HFFc6 (cell line): ENCODE measurements around the gene CCDC188. TPM values are rescaled to one million over a fixed set of nuclear protein-coding genes. Genes with fewer than 3 reads are reported as not detected.
A peak's percentile ranks its signal among the peaks of the same experiment; 100 is the strongest.

Experiments used
- DNase-seq: peaks from one replicate; pipeline ENCODE4 v3.0.0-alpha.2; 2018
- H3K27ac Mint-ChIP-seq: 2 replicates; pipeline ENCODE4 v1.8.0; 2020; ENCODE audit warnings: mild to moderate bottlenecking, mixed read lengths
- H3K27me3 Mint-ChIP-seq: 2 replicates; pipeline ENCODE4 v1.8.0; 2021; ENCODE audit warnings: mild to moderate bottlenecking, moderate library complexity, mixed read lengths; ENCODE audit not compliant: insufficient read depth
- H3K36me3 Mint-ChIP-seq: 2 replicates; pipeline ENCODE4 v1.8.0; 2021; ENCODE audit warnings: low read depth, mixed read lengths
- H3K4me1 Mint-ChIP-seq: 2 replicates; pipeline ENCODE4 v1.8.0; 2020; ENCODE audit warnings: low read depth, mixed read lengths
- H3K4me3 Mint-ChIP-seq: 2 replicates; pipeline ENCODE4 v1.8.0; 2020; ENCODE audit warnings: mild to moderate bottlenecking, moderate library complexity, mixed read lengths
- H3K9me3 Mint-ChIP-seq: 2 replicates; pipeline ENCODE4 v1.8.0; 2020; ENCODE audit warnings: mild to moderate bottlenecking, mixed read lengths
- total RNA-seq, 6 experiments: library from RNA; stranded (reverse); fragmentation: NEBNext Ultra II Directional; extraction: Animal tissue kit (Norgen Biotek cat#: 25700); gene quantifications; 2 replicates in 1 of 6; 3 replicates in 5 of 6; pipeline ENCODE4 v1.2.3, GENCODE V29; 2021
- TF ChIP-seq, protein P1 (sequence below): fragments of 200-600 bp; sonication (generic); IDR thresholded peaks from 2 replicates; pipeline ENCODE4 v1.5.0; 2021; ENCODE audit warnings: antibody characterized with exemption, mild to moderate bottlenecking

Gene CCDC188
- total RNA-seq, 6 experiments from 2014 or later, result 0.54 to 3.9 (median 2.8) TPM; not detected in 1

DNA sequence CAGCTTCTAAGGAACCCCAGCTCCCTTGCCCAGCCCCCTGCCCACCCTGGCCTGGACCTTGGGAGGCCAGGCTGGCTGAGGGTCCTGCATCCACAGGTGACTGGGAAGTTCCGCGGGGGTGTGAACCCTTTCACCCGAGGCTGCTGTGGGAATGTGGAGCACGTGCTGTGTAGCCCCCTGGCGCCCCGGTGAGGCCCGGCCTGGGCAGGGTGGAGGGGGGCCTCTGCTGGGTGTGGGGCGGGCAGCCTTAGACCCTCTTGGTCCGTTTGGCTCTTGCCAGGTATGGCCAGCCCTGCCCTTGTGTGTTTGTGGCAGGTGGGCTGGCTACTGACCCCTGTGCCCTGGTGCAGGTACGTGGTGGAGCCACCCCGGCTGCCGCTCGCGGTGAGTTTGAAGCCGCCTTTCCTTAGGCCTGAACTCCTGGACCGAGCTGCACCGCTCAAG, 10.3 kb downstream of the CCDC188 start:
- TF ChIP-seq, protein P1, sequence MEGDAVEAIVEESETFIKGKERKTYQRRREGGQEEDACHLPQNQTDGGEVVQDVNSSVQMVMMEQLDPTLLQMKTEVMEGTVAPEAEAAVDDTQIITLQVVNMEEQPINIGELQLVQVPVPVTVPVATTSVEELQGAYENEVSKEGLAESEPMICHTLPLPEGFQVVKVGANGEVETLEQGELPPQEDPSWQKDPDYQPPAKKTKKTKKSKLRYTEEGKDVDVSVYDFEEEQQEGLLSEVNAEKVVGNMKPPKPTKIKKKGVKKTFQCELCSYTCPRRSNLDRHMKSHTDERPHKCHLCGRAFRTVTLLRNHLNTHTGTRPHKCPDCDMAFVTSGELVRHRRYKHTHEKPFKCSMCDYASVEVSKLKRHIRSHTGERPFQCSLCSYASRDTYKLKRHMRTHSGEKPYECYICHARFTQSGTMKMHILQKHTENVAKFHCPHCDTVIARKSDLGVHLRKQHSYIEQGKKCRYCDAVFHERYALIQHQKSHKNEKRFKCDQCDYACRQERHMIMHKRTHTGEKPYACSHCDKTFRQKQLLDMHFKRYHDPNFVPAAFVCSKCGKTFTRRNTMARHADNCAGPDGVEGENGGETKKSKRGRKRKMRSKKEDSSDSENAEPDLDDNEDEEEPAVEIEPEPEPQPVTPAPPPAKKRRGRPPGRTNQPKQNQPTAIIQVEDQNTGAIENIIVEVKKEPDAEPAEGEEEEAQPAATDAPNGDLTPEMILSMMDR, result no peak
- H3K36me3 Mint-ChIP-seq, result 0 out of 2 replicates have a peak, but pooled peaks cover 3% of the 10 kb centered on the region
- DNase-seq, result no peak
- H3K4me1 Mint-ChIP-seq, result peaks cover 13% of the 10 kb centered on the region
- no peak overlapping the region for H3K4me3 Mint-ChIP-seq
- no peaks in the 10 kb centered on the region for H3K9me3 Mint-ChIP-seq
- no peaks in the 10 kb centered on the region for H3K27me3 Mint-ChIP-seq
- H3K27ac Mint-ChIP-seq, result peak overlapping the region; percentile 75

DNA sequence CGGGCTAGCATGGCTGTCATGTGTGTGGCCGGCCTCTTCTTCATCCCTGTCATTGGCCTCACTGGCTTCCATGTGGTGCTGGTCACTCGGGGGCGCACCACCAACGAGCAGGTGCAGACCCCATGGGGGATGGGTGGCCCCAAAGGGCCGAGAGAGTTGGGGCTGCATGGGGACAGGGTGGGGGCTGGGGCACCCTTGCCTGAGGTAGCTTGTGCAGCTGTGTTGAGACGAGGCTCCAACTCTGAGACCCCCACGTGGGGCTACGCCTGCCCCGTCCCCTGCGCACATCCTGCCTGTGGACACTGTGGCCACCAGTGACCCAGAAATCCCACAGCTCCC, 10.8 kb downstream of the CCDC188 start:
- Mint-ChIP-seq H3K27me3 (no peaks in the 10 kb centered on the region), H3K36me3 (0 out of 2 replicates have a peak, but pooled peaks cover 3% of the 10 kb centered on the region), H3K4me1 (peaks cover 13% of the 10 kb centered on the region), H3K27ac (no peak overlapping the region), H3K9me3 (no peaks in the 10 kb centered on the region), H3K4me3 (no peak overlapping the region)
- DNase-seq, result no peak
- TF ChIP-seq, protein P1, result no peak

DNA sequence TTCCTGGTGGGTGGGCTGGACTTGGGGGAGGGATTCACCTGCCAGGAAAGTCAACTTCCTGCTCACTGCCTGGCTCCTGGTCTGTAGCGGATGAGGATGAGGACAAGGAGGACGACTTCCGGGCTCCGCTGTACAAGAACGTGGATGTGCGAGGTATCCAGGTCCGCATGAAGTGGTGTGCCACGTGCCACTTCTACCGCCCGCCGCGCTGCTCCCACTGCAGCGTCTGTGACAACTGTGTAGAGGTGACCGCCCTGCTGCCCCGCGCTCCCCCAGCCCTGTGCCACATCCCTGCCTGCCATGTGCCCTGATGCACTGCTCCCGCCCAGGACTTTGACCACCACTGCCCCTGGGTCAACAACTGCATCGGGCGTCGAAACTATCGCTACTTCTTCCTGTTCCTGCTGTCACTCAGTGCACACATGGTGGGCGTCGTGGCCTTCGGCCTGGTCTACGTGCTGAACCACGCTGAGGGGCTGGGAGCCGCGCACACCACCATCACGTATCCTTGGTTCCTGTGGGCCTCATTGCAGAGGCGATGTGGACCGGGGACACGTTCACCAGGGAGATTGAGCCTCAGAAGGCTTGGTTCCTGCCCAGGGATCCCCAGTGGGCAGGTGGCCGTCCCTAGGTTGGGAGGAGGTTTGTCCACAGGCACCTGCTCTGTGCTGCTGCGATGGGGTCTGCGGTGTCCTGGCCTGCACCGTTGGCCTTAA, 11.3 kb downstream of the CCDC188 start:
- Mint-ChIP-seq H3K4me1 (peaks cover 13% of the 10 kb centered on the region), H3K36me3 (0 out of 2 replicates have a peak, but pooled peaks cover 3% of the 10 kb centered on the region), H3K4me3 (no peak overlapping the region), H3K27ac (no peak overlapping the region), H3K27me3 (no peaks in the 10 kb centered on the region), H3K9me3 (no peaks in the 10 kb centered on the region)
- no peak for DNase-seq
- TF ChIP-seq, protein P1, result no peak

DNA sequence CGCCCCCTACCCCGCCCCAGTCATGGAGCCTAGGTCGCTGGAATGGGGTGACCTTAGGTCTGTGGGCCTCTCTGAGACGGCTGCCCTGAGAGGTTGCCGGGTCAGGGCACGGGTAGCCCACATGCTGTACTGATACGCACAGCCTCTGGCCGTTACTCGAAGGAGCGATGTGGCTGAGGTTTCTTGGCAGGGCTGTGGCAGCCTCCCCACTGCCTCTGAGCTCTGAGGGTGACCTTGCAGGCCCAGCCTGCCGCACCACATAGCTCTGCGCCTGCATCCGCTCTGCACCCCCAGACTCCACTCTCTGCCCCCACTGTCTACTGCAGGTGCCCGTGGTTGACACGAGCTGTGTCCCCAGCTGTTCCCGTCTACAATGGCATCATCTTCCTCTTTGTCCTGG, 12.0 kb downstream of the CCDC188 start:
- Mint-ChIP-seq H3K4me1 (peaks cover 14% of the 10 kb centered on the region), H3K36me3 (0 out of 2 replicates have a peak, but pooled peaks cover 3% of the 10 kb centered on the region), H3K27me3 (no peaks in the 10 kb centered on the region), H3K9me3 (no peaks in the 10 kb centered on the region), H3K4me3 (no peak overlapping the region), H3K27ac (no peak overlapping the region)
- TF ChIP-seq, protein P1, result no peak
- no peak for DNase-seq

DNA sequence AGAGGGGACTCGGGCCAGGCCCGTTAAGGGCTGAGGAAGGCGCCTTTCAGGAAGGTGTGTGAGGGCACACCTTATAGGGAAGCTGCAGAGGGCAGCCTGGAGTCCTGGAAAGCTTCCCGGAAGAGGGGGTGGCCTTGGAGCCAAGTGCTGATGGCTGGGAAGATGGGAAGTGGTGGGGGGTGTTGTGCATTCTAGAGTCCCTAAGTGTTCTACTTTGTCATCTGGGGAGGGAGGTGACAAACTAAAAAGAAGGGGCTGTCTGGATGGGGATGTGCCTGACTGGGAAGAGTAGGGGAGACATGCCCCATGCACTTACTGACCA, 12.5 kb downstream of the CCDC188 start:
- TF ChIP-seq, protein P1, result no peak
- DNase-seq, result no peak
- Mint-ChIP-seq H3K27me3 (peaks cover 2% of the 10 kb centered on the region; the same call in 1 of the 2 replicates), H3K36me3 (0 out of 2 replicates have a peak, but pooled peaks cover 3% of the 10 kb centered on the region), H3K4me3 (no peak overlapping the region), H3K4me1 (peaks cover 19% of the 10 kb centered on the region), H3K27ac (no peak overlapping the region), H3K9me3 (no peaks in the 10 kb centered on the region)
